SK-N-SH (cell line): ENCODE measurements around the gene S1PR5. TPM values are rescaled to one million over a fixed set of nuclear protein-coding genes. Genes with fewer than 3 reads are reported as not detected.
A peak's percentile ranks its signal among the peaks of the same experiment; 100 is the strongest.

Source experiments
- CTCF ChIA-PET: fragments of 300-600, 350-600 bp; formaldehyde crosslinking; extraction: SDS; loops from one replicate; lab custom pipeline; 2021; lab: Yijun Ruan, JAX
- POLR2A ChIA-PET: fragments of 350-600 bp; sonication (Branson Sonifier 250); formaldehyde crosslinking; extraction: SDS; loops from one replicate; lab custom pipeline; 2020; ENCODE audit warnings: antibody characterized with exemption, inconsistent platforms; lab: Yijun Ruan, JAX
- DNase-seq: peaks from one replicate; pipeline ENCODE4 v3.0.0; 2012
- H2AFZ ChIP-seq: fragments of 200-600 bp; sonication (generic); 2 replicates; pipeline ENCODE4 v1.8.1; 2016; ENCODE audit warnings: antibody characterized with exemption, mild to moderate bottlenecking, low read depth
- H3F3A ChIP-seq: fragments of 200-600 bp; sonication (generic); replicated peaks from 2 replicates; pipeline ENCODE3; 2016; ENCODE audit warnings: antibody characterized with exemption, mild to moderate bottlenecking; ENCODE audit not compliant: insufficient read depth
- H3K27ac ChIP-seq, 2 experiments: fragments of 200-500 bp in 1 of 2; fragments of 200-600 bp in 1 of 2; sonication (Bioruptor generic) in 1 of 2; sonication (generic), shearing (Covaris generic) in 1 of 2; 2 replicates each; pipeline versions ENCODE4 v1.5.1 to v1.6.1; 2014 to 2016; ENCODE audit warnings: low read depth in 2 of 2, inconsistent platforms in 1 of 2, low read length in 1 of 2, mild to moderate bottlenecking in 1 of 2, mixed read lengths in 1 of 2
- H3K27me3 ChIP-seq: fragments of 200-600 bp; sonication (generic), shearing (Covaris generic); 2 replicates; pipeline ENCODE4 v1.6.1; 2016; ENCODE audit warnings: mixed run types; ENCODE audit not compliant: insufficient read depth
- H3K36me3 ChIP-seq, 2 experiments: fragments of 200-500 bp in 1 of 2; fragments of 200-600 bp in 1 of 2; sonication (Bioruptor generic) in 1 of 2; sonication (generic) in 1 of 2; replicated peaks in 1 of 2; 2 replicates each; pipeline versions ENCODE3 to v1.5.1; 2014 to 2016; ENCODE audit warnings: low read length in 1 of 2, mild to moderate bottlenecking in 1 of 2; ENCODE audit not compliant: insufficient read depth in 2 of 2, control insufficient read depth in 1 of 2
- H3K4me1 ChIP-seq, 2 experiments: fragments of 200-500 bp in 1 of 2; fragments of 200-600 bp in 1 of 2; sonication (Bioruptor generic) in 1 of 2; sonication (generic), shearing (Covaris generic) in 1 of 2; 2 replicates each; pipeline versions ENCODE4 v1.5.1 to v1.6.1; 2014 to 2016; ENCODE audit warnings: low read depth in 1 of 2, low read length in 1 of 2, mixed run types in 1 of 2; ENCODE audit not compliant: insufficient read depth in 2 of 2, control insufficient read depth in 1 of 2
- H3K4me2 ChIP-seq: fragments of 200-600 bp; sonication (generic), shearing (Covaris generic); 2 replicates; pipeline ENCODE4 v1.6.1; 2017; ENCODE audit warnings: mixed run types
- H3K4me3 ChIP-seq, 2 experiments: fragments of 200-500 bp in 1 of 2; fragments of 200-600 bp in 1 of 2; sonication (Bioruptor generic) in 1 of 2; sonication (generic), shearing (Covaris generic) in 1 of 2; 2 replicates each; pipeline versions ENCODE4 v1.5.1 to v1.8.1; 2014 to 2016; ENCODE audit warnings: low read depth in 2 of 2, inconsistent platforms in 1 of 2, low read length in 1 of 2, mild to moderate bottlenecking in 1 of 2, mixed read lengths in 1 of 2, moderate library complexity in 1 of 2
- H3K79me2 ChIP-seq: fragments of 200-600 bp; sonication (generic); 2 replicates; pipeline ENCODE4 v1.8.1; 2017; ENCODE audit warnings: mild to moderate bottlenecking; ENCODE audit not compliant: insufficient read depth
- H3K9ac ChIP-seq: fragments of 200-600 bp; sonication (generic); 2 replicates; pipeline ENCODE4 v1.6.1; 2017; ENCODE audit warnings: mixed run types
- H3K9me2 ChIP-seq: fragments of 200-600 bp; sonication (generic); 2 replicates; pipeline ENCODE4 v1.6.1; 2017; ENCODE audit warnings: mixed run types
- H3K9me3 ChIP-seq: fragments of 200-600 bp; sonication (generic); 2 replicates; pipeline ENCODE4 v1.6.1; 2017; ENCODE audit warnings: mixed run types, mild to moderate bottlenecking, moderate library complexity
- H4K20me1 ChIP-seq: fragments of 200-600 bp; sonication (generic); 2 replicates; pipeline ENCODE4 v1.6.1; 2017; ENCODE audit warnings: mild to moderate bottlenecking, mixed run types; ENCODE audit not compliant: insufficient read depth
- ELF1 ChIP-seq: IDR thresholded peaks from 2 replicates; pipeline ENCODE4 v1.4.0; 2012
- EP300 ChIP-seq, 2 experiments: IDR thresholded peaks; 2 replicates each; pipeline versions ENCODE4 v1.4.0 to v1.6.1; 2012; ENCODE audit warnings: borderline replicate concordance in 1 of 2, low read depth in 1 of 2, low read length in 1 of 2
- FOSL2 ChIP-seq: IDR thresholded peaks from 2 replicates; pipeline ENCODE4 v1.4.0; 2012; ENCODE audit warnings: low read depth, mild to moderate bottlenecking, moderate library complexity, borderline replicate concordance
- GABPA ChIP-seq: IDR thresholded peaks from 2 replicates; pipeline ENCODE4 v1.4.0; 2012; ENCODE audit warnings: low read depth, mild to moderate bottlenecking
- GATA2 ChIP-seq: sonication (generic); formaldehyde crosslinking; IDR thresholded peaks from 2 replicates; pipeline ENCODE4 v1.5.0; 2020; ENCODE audit warnings: mild to moderate bottlenecking, missing genetic modification reagents
- JUND ChIP-seq: IDR thresholded peaks from 2 replicates; pipeline ENCODE4 v1.4.0; 2012
- MAX ChIP-seq: IDR thresholded peaks from 2 replicates; pipeline ENCODE4 v1.4.0; 2012; ENCODE audit warnings: low read depth
- MEF2A ChIP-seq: IDR thresholded peaks from 2 replicates; pipeline ENCODE4 v1.4.0; 2012; ENCODE audit warnings: low read depth, borderline replicate concordance
- MXI1 ChIP-seq: IDR thresholded peaks from 2 replicates; pipeline ENCODE4 v1.6.1; 2012; ENCODE audit warnings: mild to moderate bottlenecking, low read depth, low read length, improper control_type of control experiment
- NRF1 ChIP-seq: IDR thresholded peaks from 2 replicates; pipeline ENCODE4 v1.6.1; 2012; ENCODE audit warnings: low read depth, mild to moderate bottlenecking, low read length
- PBX3 ChIP-seq: IDR thresholded peaks from 2 replicates; pipeline ENCODE4; 2012
- RAD21 ChIP-seq: IDR thresholded peaks from 2 replicates; pipeline ENCODE4 v1.6.1; 2012; ENCODE audit warnings: mild to moderate bottlenecking, low read length
- RFX5 ChIP-seq: IDR thresholded peaks from 2 replicates; pipeline ENCODE4 v1.6.1; 2012; ENCODE audit warnings: mild to moderate bottlenecking, improper control_type of control experiment, low read length
- RXRA ChIP-seq: IDR thresholded peaks from 2 replicates; pipeline ENCODE4 v1.4.0; 2012; ENCODE audit warnings: low read depth, mild to moderate bottlenecking, borderline replicate concordance
- SIN3A ChIP-seq: IDR thresholded peaks from 2 replicates; pipeline ENCODE4 v1.6.1; 2012; ENCODE audit warnings: low read depth, mild to moderate bottlenecking, low read length, moderate library complexity, borderline replicate concordance
- SMC3 ChIP-seq: IDR thresholded peaks from 2 replicates; pipeline ENCODE4 v1.6.1; 2012; ENCODE audit warnings: low read depth, low read length, improper control_type of control experiment
- TAF1 ChIP-seq: IDR thresholded peaks from 2 replicates; pipeline ENCODE4 v1.6.1; 2012; ENCODE audit warnings: low read depth, mild to moderate bottlenecking, low read length, moderate library complexity, borderline replicate concordance
- TCF12 ChIP-seq: IDR thresholded peaks from 2 replicates; pipeline ENCODE4 v1.4.0; 2012
- TEAD4 ChIP-seq: IDR thresholded peaks from 2 replicates; pipeline ENCODE4 v1.4.0; 2012; ENCODE audit warnings: mild to moderate bottlenecking, borderline replicate concordance; ENCODE audit not compliant: insufficient read depth
- YY1 ChIP-seq: IDR thresholded peaks from 2 replicates; pipeline ENCODE4 v1.4.0; 2012; ENCODE audit warnings: low read depth, mild to moderate bottlenecking
- ZBTB33 ChIP-seq: IDR thresholded peaks from 2 replicates; pipeline ENCODE4 v1.4.0; 2012; ENCODE audit warnings: low read depth, borderline replicate concordance
- WGBS: methylation state at CpG from one replicate; pipeline ENCODE4 v1.1.6; 2017; ENCODE audit warnings: low lambda C conversion rate; 5-methylcytosine and 5-hydroxymethylcytosine counted together
- polyA plus RNA-seq, 3 experiments: library from polyadenylated mRNA; depleted of rRNA; stranded (reverse); fragments of >200 nt; gene quantifications; 2 replicates each; pipeline ENCODE4 v1.2.3, GENCODE V29; 2012

S1PR5 gene
- polyA plus RNA-seq, 1 of the 3 experiments (the other 2 are of a cell fraction): 0.36 TPM

- Histone ChIP-seq H3F3A (no peaks in the 10 kb centered on the region), H3K27ac (no peak overlapping the region), H2AFZ (peak overlapping the region; percentile 78), H3K4me3 (peak overlapping the region; percentile 38 to 58), H3K9ac (no peak overlapping the region), H3K27me3 (peaks cover 13% of the 10 kb centered on the region; the same call in 1 of the 2 replicates), H3K9me2 (no peaks in the 10 kb centered on the region), H3K4me1 (no peaks in the 10 kb centered on the region; a peak in 1 of 4 replicates), H3K79me2 (no peaks in the 10 kb centered on the region), H3K4me2 (peak overlapping the region; percentile 79), H3K36me3 (no peaks in the 10 kb centered on the region), H4K20me1 (no peaks in the 10 kb centered on the region), H3K9me3 (no peaks in the 10 kb centered on the region)
- 53% methylated on average over 5 of the region's 10 CpGs for WGBS
- POLR2A ChIA-PET: interaction anchor here (0.6 to 1.4 kb wide), 2 partner anchors 19 to 35 kb away, joined by 3 read pairs; no protein-coding TSS in a partner anchor
- CTCF ChIA-PET: interaction anchor here (0.9 to 2.0 kb wide), 7 partner anchors 11 to 201 kb away, joined by 3 to 9 read pairs (median 3); partner anchors contain the start of gene DNM2
- no peak for DNase-seq
- TF ChIP-seq RAD21 (no peak), MAX (no peak), YY1 (no peak), NRF1 (no peak), JUND (no peak), RFX5 (no peak), MXI1 (no peak), SMC3 (no peak), PBX3 (no peak), TEAD4 (no peak)
Measured at GRCh38 chr19:10516671-10517286, 468 bp downstream of the S1PR5 start.

GRCh38 chr19:10516064-10516385, 1.2 kb downstream of the S1PR5 start:
- no peaks in the 10 kb centered on the region for H3F3A ChIP-seq
- ChIA-PET CTCF (interaction anchor here (1.2 to 2.0 kb wide), 2 partner anchors 10 to 37 kb away, joined by 4 to 9 read pairs; no protein-coding TSS in a partner anchor), POLR2A (no interaction called here)
- no peak overlapping the region for H2AFZ ChIP-seq
- no peak overlapping the region for H3K4me3 ChIP-seq
- DNase-seq: no peak
- H3K4me1 ChIP-seq: no peaks in the 10 kb centered on the region; a peak in 1 of 4 replicates
- no peak overlapping the region for H3K4me2 ChIP-seq
- no peak overlapping the region for H3K27ac ChIP-seq
- H3K9me2 ChIP-seq: no peaks in the 10 kb centered on the region
- H3K79me2 ChIP-seq: no peaks in the 10 kb centered on the region
- WGBS: 88% methylated on average over 5 of the region's 5 CpGs
- H3K9me3 ChIP-seq: no peaks in the 10 kb centered on the region
- no peak overlapping the region for H3K9ac ChIP-seq
- H4K20me1 ChIP-seq: no peaks in the 10 kb centered on the region
- H3K36me3 ChIP-seq: no peaks in the 10 kb centered on the region
- H3K27me3 ChIP-seq: peaks cover 13% of the 10 kb centered on the region; the same call in 1 of the 2 replicates
- no peak for TF ChIP-seq MEF2A
- no peak for TF ChIP-seq TCF12
- no peak for TF ChIP-seq GATA2 (CRISPR knock-in tag)
- TF ChIP-seq RFX5: no peak
- TF ChIP-seq TAF1: no peak
- no peak for TF ChIP-seq TEAD4
- no peak for TF ChIP-seq GABPA
- TF ChIP-seq RXRA: no peak
- no peak for TF ChIP-seq FOSL2
- no peak for TF ChIP-seq ELF1
- no peak for TF ChIP-seq MAX
- TF ChIP-seq EP300 (IDR thresholded peaks at IDR 0.05; ENCODE audit: borderline replicate concordance in 1 of 2, low read depth in 1 of 2, low read length in 1 of 2): no peak
- TF ChIP-seq PBX3: no peak
- TF ChIP-seq ZBTB33: no peak
- TF ChIP-seq SIN3A: no peak
